Measurements from ENCODE around the gene KRTAP6-3.

- TF ChIP-seq CTCF (conservative IDR thresholded peaks at IDR 0.05 in 1 of 2, IDR thresholded peaks at IDR 0.05 in 1 of 2; ENCODE audit: extremely low read depth in 1 of 2, insufficient read depth in 1 of 2, low read depth in 1 of 2, low read length in 2 of 2) (no peak), EZH2 (IDR thresholded peaks at IDR 0.05; ENCODE audit: borderline replicate concordance, low read length) (no peak)
Observed at GRCh38 chr21:30580132-30580531, 12.1 kb upstream of the KRTAP6-3 start.

Data from mammary epithelial cell (primary cell).